HEK293 (cell line): ENCODE results near the gene PRRG1.

ENCODE experiments used
- CTCF ChIA-PET: fragments of 350-600 bp; formaldehyde crosslinking; extraction: SDS; loops from one replicate; lab custom pipeline; 2021; ENCODE audit warnings: antibody characterized with exemption; lab: Yijun Ruan, JAX
- POLR2A ChIA-PET: fragments of 300-600 bp; formaldehyde crosslinking; extraction: SDS; loops from one replicate; lab custom pipeline; 2020; ENCODE audit warnings: antibody characterized with exemption, inconsistent platforms; lab: Yijun Ruan, JAX
- H3K27ac ChIP-seq: fragments of 200-500 bp; sonication (Bioruptor generic); 2 replicates; pipeline ENCODE4 v1.5.1; 2014; ENCODE audit warnings: low read depth, low read length, control low read depth, inconsistent platforms; ENCODE audit errors: extremely low read depth
- H3K36me3 ChIP-seq, 2 experiments: fragments of 200-500 bp in 1 of 2; sonication (Bioruptor generic) in 1 of 2; 1 replicate in 1 of 2; 2 replicates in 1 of 2; pipeline ENCODE4 v1.5.1; 2014 to 2017; ENCODE audit warnings: inconsistent platforms in 2 of 2, low read length in 2 of 2; ENCODE audit not compliant: control insufficient read depth in 2 of 2, insufficient read depth in 1 of 2
- H3K4me1 ChIP-seq: fragments of 200-500 bp; sonication (Bioruptor generic); 2 replicates; pipeline ENCODE4 v1.5.1; 2014; ENCODE audit warnings: mild to moderate bottlenecking, low read length, inconsistent platforms; ENCODE audit not compliant: control insufficient read depth, insufficient read depth
- H3K4me3 ChIP-seq: 2 replicates; pipeline ENCODE4 v1.5.1; 2011; ENCODE audit warnings: low read depth, mild to moderate bottlenecking, control low read depth, low read length, moderate library complexity
- H3K9me3 ChIP-seq: fragments of 200-500 bp; sonication (Bioruptor generic); 2 replicates; pipeline ENCODE4 v1.5.1; 2014; ENCODE audit warnings: low read depth, low read length, inconsistent platforms; ENCODE audit not compliant: control insufficient read depth, insufficient read depth
- BCL11A ChIP-seq: fragments of 450-650 bp; formaldehyde crosslinking; IDR thresholded peaks from 2 replicates; pipeline ENCODE4 v1.5.1; 2016; ENCODE audit warnings: low read depth, missing biosample characterization, missing genetic modification characterization
- KLF10 ChIP-seq: fragments of 450-650 bp; IDR thresholded peaks from 2 replicates; pipeline ENCODE4 v1.5.1; 2018; ENCODE audit warnings: missing biosample characterization, mild to moderate bottlenecking, missing genetic modification characterization
- KLF16 ChIP-seq: fragments of 450-650 bp; formaldehyde crosslinking; IDR thresholded peaks from 2 replicates; pipeline ENCODE4 v1.5.1; 2017; ENCODE audit warnings: missing biosample characterization, missing genetic modification characterization
- MYNN ChIP-seq: fragments of 450-650 bp; formaldehyde crosslinking; IDR thresholded peaks from 2 replicates; pipeline ENCODE4 v1.5.1; 2016; ENCODE audit warnings: missing biosample characterization, missing genetic modification characterization, borderline replicate concordance
- OVOL3 ChIP-seq: fragments of 450-650 bp; formaldehyde crosslinking; IDR thresholded peaks from 2 replicates; pipeline ENCODE4 v1.5.1; 2016; ENCODE audit warnings: missing biosample characterization, missing genetic modification characterization
- RBAK ChIP-seq: fragments of 450-650 bp; formaldehyde crosslinking; IDR thresholded peaks from 2 replicates; pipeline ENCODE4 v1.5.1; 2016; ENCODE audit warnings: missing biosample characterization, missing genetic modification characterization
- REST ChIP-seq: fragments of 450-650 bp; formaldehyde crosslinking; IDR thresholded peaks from 2 replicates; pipeline ENCODE4 v1.5.1; 2016; ENCODE audit warnings: missing biosample characterization, missing genetic modification characterization
- ZBTB10 ChIP-seq: fragments of 450-650 bp; formaldehyde crosslinking; IDR thresholded peaks from 2 replicates; pipeline ENCODE4 v1.5.1; 2016; ENCODE audit warnings: missing biosample characterization, missing genetic modification characterization
- ZBTB20 ChIP-seq: fragments of 450-650 bp; formaldehyde crosslinking; IDR thresholded peaks from 2 replicates; pipeline ENCODE4 v1.5.1; 2016; ENCODE audit warnings: missing biosample characterization, missing genetic modification characterization
- ZNF132 ChIP-seq: fragments of 450-650 bp; formaldehyde crosslinking; IDR thresholded peaks from 2 replicates; pipeline ENCODE4 v1.5.1; 2017; ENCODE audit warnings: missing biosample characterization, missing genetic modification characterization, borderline replicate concordance
- ZNF175 ChIP-seq: fragments of 450-650 bp; formaldehyde crosslinking; IDR thresholded peaks from 2 replicates; pipeline ENCODE4 v1.5.1; 2016; ENCODE audit warnings: missing biosample characterization, missing genetic modification characterization
- ZNF202 ChIP-seq: fragments of 450-650 bp; formaldehyde crosslinking; IDR thresholded peaks from 2 replicates; pipeline ENCODE4 v1.5.1; 2016; ENCODE audit warnings: missing biosample characterization, missing genetic modification characterization, borderline replicate concordance
- ZNF221 ChIP-seq: fragments of 450-650 bp; formaldehyde crosslinking; IDR thresholded peaks from 2 replicates; pipeline ENCODE4 v1.5.1; 2017; ENCODE audit warnings: missing biosample characterization, missing genetic modification characterization, borderline replicate concordance
- ZNF280D ChIP-seq: fragments of 450-650 bp; formaldehyde crosslinking; IDR thresholded peaks from 2 replicates; pipeline ENCODE4 v1.5.1; 2016; ENCODE audit warnings: missing biosample characterization, missing genetic modification characterization
- ZNF423 ChIP-seq: fragments of 450-650 bp; formaldehyde crosslinking; IDR thresholded peaks from 2 replicates; pipeline ENCODE4 v1.5.1; 2016; ENCODE audit warnings: missing biosample characterization, missing genetic modification characterization
- ZNF473 ChIP-seq: fragments of 450-650 bp; formaldehyde crosslinking; IDR thresholded peaks from 2 replicates; pipeline ENCODE4 v1.5.1; 2017; ENCODE audit warnings: missing biosample characterization, missing genetic modification characterization
- ZNF501 ChIP-seq: fragments of 450-650 bp; formaldehyde crosslinking; IDR thresholded peaks from 2 replicates; pipeline ENCODE4 v1.5.1; 2016; ENCODE audit warnings: missing biosample characterization, missing genetic modification characterization
- ZNF560 ChIP-seq: fragments of 450-650 bp; formaldehyde crosslinking; IDR thresholded peaks from 2 replicates; pipeline ENCODE4 v1.5.1; 2017; ENCODE audit warnings: missing biosample characterization, missing genetic modification characterization, borderline replicate concordance
- ZNF585B ChIP-seq: fragments of 450-650 bp; formaldehyde crosslinking; IDR thresholded peaks from 2 replicates; pipeline ENCODE4 v1.5.1; 2016; ENCODE audit warnings: missing biosample characterization, missing genetic modification characterization
- ZNF626 ChIP-seq: fragments of 450-650 bp; sonication (Bioruptor Pico); formaldehyde crosslinking; IDR thresholded peaks from 2 replicates; pipeline ENCODE4 v1.5.1; 2018; ENCODE audit warnings: missing biosample characterization, missing genetic modification characterization, inconsistent platforms
- ZNF677 ChIP-seq: fragments of 450-650 bp; IDR thresholded peaks from 2 replicates; pipeline ENCODE4 v1.5.0; 2018; ENCODE audit warnings: missing biosample characterization, mild to moderate bottlenecking, missing genetic modification characterization, moderate library complexity
- ZXDB ChIP-seq: fragments of 450-650 bp; formaldehyde crosslinking; IDR thresholded peaks from 2 replicates; pipeline ENCODE4 v1.5.1; 2016; ENCODE audit warnings: missing biosample characterization, missing genetic modification characterization

PRRG1 gene

GRCh38 chrX:37320541-37321203 lies 28.5 kb upstream of the PRRG1 start (continued):
- no peak for TF ChIP-seq KLF16 (tag by site-specific recombination)
- no peak for TF ChIP-seq ZNF221 (tag by site-specific recombination)
- TF ChIP-seq ZNF677 (tag by site-specific recombination) = no peak

- CTCF ChIA-PET = no interaction called here
- Histone ChIP-seq H3K4me3 (no peak overlapping the region), H3K9me3 (no peaks in the 10 kb centered on the region), H3K27ac (no peak overlapping the region), H3K4me1 (no peaks in the 10 kb centered on the region), H3K36me3 (no peaks in the 10 kb centered on the region)
- TF ChIP-seq ZNF202 (tag by site-specific recombination) (no peak), KLF10 (tag by site-specific recombination) (no peak), MYNN (tag by site-specific recombination) (no peak), OVOL3 (tag by site-specific recombination) (no peak), ZXDB (tag by site-specific recombination) (no peak), BCL11A (tag by site-specific recombination) (no peak), ZNF585B (tag by site-specific recombination) (no peak), RBAK (tag by site-specific recombination) (no peak), ZNF423 (tag by site-specific recombination) (no peak)
- POLR2A ChIA-PET = no interaction called here
Observed at GRCh38 chrX:37330642-37331041, 18.5 kb upstream of the PRRG1 start.

GRCh38 chrX:37331546-37331945 lies 17.6 kb upstream of the PRRG1 start:
- TF ChIP-seq ZNF280D (tag by site-specific recombination) = no peak
- CTCF ChIA-PET = no interaction called here
- H3K27ac ChIP-seq = no peak overlapping the region
- POLR2A ChIA-PET = no interaction called here
- no peaks in the 10 kb centered on the region for H3K36me3 ChIP-seq
- H3K4me3 ChIP-seq = no peak overlapping the region
- H3K4me1 ChIP-seq = no peaks in the 10 kb centered on the region
- H3K9me3 ChIP-seq = no peaks in the 10 kb centered on the region

GRCh38 chrX:37332055-37332454 lies 17.1 kb upstream of the PRRG1 start:
- Histone ChIP-seq H3K4me3 (no peak overlapping the region), H3K27ac (no peak overlapping the region), H3K4me1 (no peaks in the 10 kb centered on the region), H3K36me3 (no peaks in the 10 kb centered on the region), H3K9me3 (no peaks in the 10 kb centered on the region)
- CTCF ChIA-PET = no interaction called here
- POLR2A ChIA-PET = no interaction called here
- no peak for TF ChIP-seq ZBTB20
- no peak for TF ChIP-seq ZNF501 (tag by site-specific recombination)
- no peak for TF ChIP-seq ZBTB10 (tag by site-specific recombination)
- TF ChIP-seq ZNF132 (tag by site-specific recombination) = no peak
- TF ChIP-seq ZNF473 (tag by site-specific recombination) = no peak
- TF ChIP-seq ZNF175 = no peak
- no peak for TF ChIP-seq REST (tag by site-specific recombination)
- TF ChIP-seq ZNF560 = no peak
- TF ChIP-seq ZNF626 (tag by site-specific recombination) = no peak
